Activated CD4-positive, alpha-beta T cell treated with anti-CD3 and anti-CD28 coated beads for 48 hours (primary cell): ENCODE results near the gene GPR39.

Experiments
- DNase-seq: peaks from one replicate; pipeline ENCODE4 v3.0.0-alpha.2; 2020

The GPR39 gene

GRCh38 chr2:132646540-132647108 is 230.0 kb downstream of the GPR39 start:
- DNase-seq: no peak

- DNase-seq: no peak
Measured at GRCh38 chr2:132651115-132652045, 234.8 kb downstream of the GPR39 start.

GRCh38 chr2:132652474-132652873 is 235.9 kb downstream of the GPR39 start:
- no peak for DNase-seq

GRCh38 chr2:132654335-132654734 is 237.7 kb downstream of the GPR39 start:
- no peak for DNase-seq

- DNase-seq: no peak
Measured at GRCh38 chr2:132654968-132655367, 238.4 kb downstream of the GPR39 start.

GRCh38 chr2:132656266-132656975 is 239.8 kb downstream of the GPR39 start:
- DNase-seq: no peak

DNA sequence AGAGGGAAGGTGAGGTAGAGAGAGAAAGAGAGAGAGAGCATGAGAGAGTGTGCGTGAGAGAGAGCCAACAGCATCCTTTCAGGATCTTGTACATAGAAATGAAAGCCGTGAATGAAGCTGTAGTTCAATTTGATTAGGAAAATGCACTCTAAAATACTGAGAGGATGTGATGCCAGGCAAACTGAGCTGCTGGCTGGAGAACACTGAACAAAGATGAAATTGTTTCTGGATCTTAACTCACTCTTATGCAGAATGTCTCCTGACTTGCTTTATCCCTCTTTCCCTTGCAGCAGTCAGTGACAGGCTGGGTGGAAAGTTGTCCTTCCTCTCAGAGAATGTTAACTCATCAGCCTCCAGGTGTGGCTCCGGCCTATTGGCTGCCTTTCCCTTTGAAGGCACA is 242.7 kb downstream of the GPR39 start:
- DNase-seq: no peak

GRCh38 chr2:132662732-132663131 is 246.1 kb downstream of the GPR39 start:
- no peak for DNase-seq

- no peak for DNase-seq
Measured at GRCh38 chr2:132664096-132664495, 247.5 kb downstream of the GPR39 start.

GRCh38 chr2:132665401-132666140 is 249.0 kb downstream of the GPR39 start:
- DNase-seq: no peak

GRCh38 chr2:132667706-132668105 is 251.1 kb downstream of the GPR39 start:
- no peak for DNase-seq

DNA sequence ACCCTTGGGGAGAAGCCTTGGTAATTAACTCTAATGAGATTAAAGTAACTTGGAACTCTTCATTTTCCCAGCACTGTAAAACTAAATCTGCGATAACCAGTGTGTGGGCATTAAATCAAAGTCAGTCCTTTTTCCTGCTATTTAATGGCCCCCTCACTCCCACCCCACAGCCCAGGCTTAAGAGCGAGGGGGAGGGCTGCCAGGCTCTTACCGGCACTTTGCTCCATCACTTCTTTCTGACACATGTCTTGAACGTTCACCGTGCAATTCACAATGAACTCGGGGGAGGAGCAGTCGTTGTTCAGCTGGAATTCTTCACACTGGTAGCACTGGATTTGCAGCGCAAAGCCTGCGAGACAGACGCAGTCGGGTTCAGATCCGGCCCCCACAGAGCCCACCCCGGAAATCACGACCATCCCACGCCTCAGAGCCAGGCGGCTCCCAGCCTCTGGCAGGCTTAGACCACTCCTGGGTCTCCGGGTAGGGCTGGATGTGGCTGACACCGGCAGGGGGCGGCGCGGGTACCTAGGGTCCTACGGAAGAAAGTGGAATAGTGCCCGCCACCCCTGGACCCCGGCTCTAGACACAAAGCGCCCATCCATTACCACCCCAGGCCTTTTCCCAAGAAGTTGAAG is 251.7 kb downstream of the GPR39 start:
- DNase-seq: no peak

DNA sequence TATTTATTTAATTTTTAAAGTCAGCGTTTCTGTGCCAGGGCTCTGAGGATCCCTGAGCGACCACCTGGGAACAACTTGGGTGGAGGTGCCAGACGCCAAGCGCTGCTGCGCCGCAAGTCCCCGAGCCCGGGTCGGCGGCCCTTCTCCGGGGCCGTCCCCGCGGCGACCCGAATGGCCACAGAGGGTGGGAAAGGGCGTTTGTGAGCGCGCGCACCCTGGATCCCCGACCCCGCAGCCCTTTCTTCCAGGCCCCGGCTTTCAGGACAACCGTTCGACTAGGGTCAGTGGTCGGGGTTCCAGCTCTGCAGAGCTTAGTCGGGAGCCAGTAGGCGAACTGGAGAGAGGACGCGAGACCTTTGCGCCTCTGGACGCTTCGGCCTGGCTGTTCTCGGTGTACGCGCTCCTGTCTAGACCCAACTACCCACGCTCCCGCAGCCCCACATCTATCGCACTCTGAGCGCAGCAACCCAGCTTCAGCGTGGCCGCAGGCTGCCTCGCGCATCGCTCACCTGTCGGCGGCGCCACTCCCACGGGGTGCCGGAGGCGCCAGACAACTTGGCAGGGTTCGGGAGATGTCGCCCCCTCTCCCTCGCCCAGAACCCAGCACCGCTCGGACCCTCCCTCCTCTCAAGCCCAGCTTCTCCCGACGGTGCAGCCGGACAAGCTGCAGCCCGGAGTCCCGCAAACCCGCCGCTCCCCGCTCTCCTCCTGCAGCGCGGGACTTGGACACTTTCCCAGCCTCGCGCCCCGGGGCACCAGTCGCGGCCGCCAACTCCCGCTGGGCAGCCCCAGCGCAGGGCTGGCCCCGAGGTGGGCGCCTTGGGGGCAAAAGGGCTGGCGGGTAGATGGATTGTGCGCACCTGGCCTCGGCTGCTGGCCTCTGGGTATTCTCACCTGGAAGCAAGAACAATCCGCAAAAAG is 252.6 kb downstream of the GPR39 start:
- DNase-seq: no peak

- DNase-seq: no peak
Measured at GRCh38 chr2:132669908-132670495, 253.4 kb downstream of the GPR39 start, which contains the start of gene LYPD1. Gene LYPD1, minus strand, starts transcription at chr2:132670205. Its CDS starts 273 bp downstream, at chr2:132669932.

DNA sequence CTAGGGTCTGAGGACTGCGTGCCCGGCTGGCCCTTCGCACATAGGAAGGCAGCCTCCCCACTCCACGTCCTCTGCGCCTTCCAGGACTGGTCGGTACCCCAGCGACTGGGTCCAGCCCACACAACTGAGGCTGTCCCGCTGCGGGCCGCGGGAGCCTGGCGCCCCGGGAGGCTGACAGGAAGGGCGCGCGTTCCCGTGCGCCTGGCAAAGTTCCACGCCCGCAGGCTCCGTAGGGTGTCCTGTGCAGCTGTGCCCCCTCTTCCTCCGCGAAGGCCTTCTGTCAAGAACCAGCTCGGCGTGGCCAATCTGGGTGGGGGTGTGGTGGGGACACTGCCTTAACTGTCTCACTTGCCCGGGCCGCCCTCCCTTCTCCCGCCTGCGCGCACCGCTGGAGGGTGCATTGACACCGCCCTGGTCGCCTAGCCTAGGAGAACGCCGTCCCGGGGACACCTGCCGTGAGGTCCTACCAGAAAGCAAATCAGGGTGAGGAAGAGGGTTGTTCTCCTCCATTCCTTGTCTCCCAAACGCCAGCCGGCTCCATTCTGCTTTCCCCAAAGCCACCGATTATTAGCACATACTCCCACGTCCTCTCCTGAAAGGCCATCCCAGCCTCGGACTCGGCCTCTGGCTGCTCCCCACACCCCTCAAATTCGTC is 254.0 kb downstream of the GPR39 start:
- no peak for DNase-seq

DNA sequence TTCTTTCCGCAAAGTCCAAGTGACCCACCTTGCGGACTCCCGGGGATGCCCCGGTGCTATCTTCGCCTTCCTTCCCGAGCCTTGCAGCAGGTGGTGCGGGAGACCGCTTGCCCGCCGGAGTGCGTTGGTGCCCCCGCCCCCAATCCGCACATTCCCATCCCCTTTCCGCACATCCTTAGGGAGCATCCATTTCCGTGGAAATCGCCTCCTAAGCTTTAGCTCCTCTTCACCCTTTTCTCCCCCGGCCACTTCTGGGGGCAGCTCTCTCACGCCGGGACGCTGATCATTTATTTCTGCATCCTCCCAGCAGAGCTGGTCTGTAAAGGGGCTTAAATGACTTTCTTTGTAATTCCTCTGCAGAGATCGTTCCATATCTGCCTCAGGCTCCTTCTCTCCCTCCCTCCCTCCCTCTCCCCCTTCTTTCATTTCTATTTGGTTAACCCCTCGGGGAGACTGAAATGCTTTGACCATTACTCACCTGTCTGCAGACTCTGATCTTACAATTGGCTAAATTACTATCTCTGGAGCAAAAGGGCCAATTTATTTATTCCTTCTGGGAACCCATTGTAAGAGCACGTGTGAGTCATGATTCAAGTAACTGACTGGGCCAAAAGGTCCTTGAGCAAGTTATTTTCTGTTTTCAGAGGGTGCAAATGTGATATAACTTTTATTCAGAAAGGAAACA is 254.7 kb downstream of the GPR39 start:
- no peak for DNase-seq

GRCh38 chr2:132676999-132677398 is 260.4 kb downstream of the GPR39 start:
- no peak for DNase-seq

DNA sequence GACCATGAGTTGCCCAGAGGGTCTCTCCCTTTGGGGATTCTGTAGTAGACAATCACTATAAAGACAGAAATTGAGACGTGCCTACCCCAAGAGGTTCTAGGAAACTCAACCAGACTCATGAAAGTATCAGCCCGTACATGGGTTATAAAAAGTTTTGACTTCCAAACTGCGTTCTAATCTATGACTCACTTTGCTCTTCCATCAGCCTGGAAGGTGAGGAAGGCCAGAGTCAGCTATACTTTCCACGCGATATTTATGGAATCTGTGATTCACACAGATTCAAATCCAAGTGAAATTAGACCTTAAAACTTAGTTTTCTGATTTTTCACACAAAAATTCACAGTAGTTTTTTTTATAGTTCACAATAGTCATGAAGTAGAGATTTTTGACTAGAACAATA is 261.1 kb downstream of the GPR39 start:
- no peak for DNase-seq

DNA sequence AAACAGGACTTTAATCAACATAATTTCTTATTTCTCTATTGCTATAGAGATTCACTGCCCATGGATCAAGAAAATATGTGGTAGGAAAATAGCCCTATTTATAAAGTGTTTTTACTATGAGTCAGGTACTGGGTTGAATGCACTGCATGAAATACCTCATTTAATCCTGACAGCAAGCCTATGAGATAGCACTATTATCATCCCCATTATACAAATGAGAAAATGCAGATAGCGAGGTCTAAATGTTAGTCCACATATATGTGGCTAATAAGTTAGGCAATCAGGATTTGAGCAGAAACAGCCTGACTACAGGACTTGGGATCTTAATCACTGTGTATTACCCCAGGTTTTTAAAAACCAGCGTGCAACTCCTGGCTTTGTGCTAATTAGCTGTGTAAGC is 261.9 kb downstream of the GPR39 start:
- DNase-seq: no peak

GRCh38 chr2:132680544-132680943 is 263.9 kb downstream of the GPR39 start:
- no peak for DNase-seq
